Activated CD4-positive, alpha-beta T cell treated with anti-CD3 and anti-CD28 coated beads, Interleukin-2, amount 10 ng/mL, durations not matched to agents 24 days and 14 days (primary cell): ENCODE results near the gene GMPR. TPM values are rescaled to one million over a fixed set of nuclear protein-coding genes. Genes with fewer than 3 reads are reported as not detected.

Experiments
- DNase-seq: peaks from one replicate; pipeline ENCODE4 v3.0.0; 2022
- H3K27ac Mint-ChIP-seq: one replicate; pipeline ENCODE4 v1.8.0; 2022; ENCODE audit warnings: mild to moderate bottlenecking, mixed read lengths
- H3K27me3 Mint-ChIP-seq: one replicate; pipeline ENCODE4 v1.8.0; 2022; ENCODE audit warnings: mixed read lengths
- H3K36me3 Mint-ChIP-seq: one replicate; pipeline ENCODE4 v1.8.0; 2022; ENCODE audit warnings: low read depth, mild to moderate bottlenecking, mixed read lengths
- H3K4me1 Mint-ChIP-seq: one replicate; pipeline ENCODE4 v1.8.0; 2021; ENCODE audit warnings: mixed read lengths
- H3K4me3 Mint-ChIP-seq: one replicate; pipeline ENCODE4 v1.8.0; 2022; ENCODE audit warnings: mild to moderate bottlenecking, moderate library complexity, mixed read lengths
- H3K9me3 Mint-ChIP-seq: one replicate; pipeline ENCODE4 v1.8.0; 2021; ENCODE audit warnings: mixed read lengths
- intact Hi-C: fragments of 100-400 bp; cut with micrococcal nuclease; formaldehyde crosslinking; loops from one replicate; pipeline ENCODE4 v1.15.1; 2023
- total RNA-seq: library from RNA; stranded (reverse); gene quantifications from 2 replicates; pipeline ENCODE4 v1.2.3, GENCODE V29; 2022

GMPR gene
- total RNA-seq, 1 donor from 2014 or later, result 1.0 TPM

DNA sequence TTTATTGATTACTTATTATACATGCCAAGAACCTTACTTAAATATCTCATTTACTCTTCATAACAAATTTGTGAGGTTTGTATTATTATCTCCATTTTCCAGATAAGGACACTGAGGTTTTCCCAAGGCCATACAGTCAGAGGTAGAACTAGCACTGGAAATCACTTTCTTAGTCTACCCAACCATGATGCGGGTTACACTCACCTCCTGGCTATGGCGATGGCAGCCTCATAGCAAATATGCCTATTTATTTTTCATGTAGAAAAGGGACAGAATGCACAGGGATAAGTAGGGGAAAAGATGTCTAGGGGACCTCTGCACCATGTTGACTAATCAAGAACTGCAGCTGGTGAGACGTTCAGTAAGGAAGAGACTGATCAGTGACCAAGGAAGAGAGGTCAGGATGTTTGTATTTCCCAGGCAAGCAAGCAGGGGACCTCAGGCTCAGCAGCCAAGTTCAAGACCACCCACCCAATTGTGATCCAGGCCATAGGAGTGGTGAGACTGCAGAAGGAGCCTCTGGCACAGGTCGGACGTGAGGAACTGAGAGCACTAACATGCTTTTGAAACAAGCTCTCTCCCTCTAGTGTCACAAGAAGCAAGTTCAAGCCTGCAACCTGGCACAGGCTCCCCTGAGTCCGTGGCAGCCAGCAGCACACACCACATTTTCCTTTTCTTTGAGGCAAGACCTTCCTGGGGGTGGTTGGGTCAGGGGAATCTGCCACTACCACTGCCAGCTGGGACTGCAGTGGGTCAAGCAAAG lies 97.8 kb downstream of the GMPR start:
- Mint-ChIP-seq H3K27me3 (no peaks in the 10 kb centered on the region), H3K4me1 (peaks cover 6% of the 10 kb centered on the region), H3K4me3 (no peak overlapping the region), H3K36me3 (peaks cover 7% of the 10 kb centered on the region), H3K9me3 (no peaks in the 10 kb centered on the region), H3K27ac (no peak overlapping the region)
- no peak for DNase-seq
- intact Hi-C loops, result no loop called here

DNA sequence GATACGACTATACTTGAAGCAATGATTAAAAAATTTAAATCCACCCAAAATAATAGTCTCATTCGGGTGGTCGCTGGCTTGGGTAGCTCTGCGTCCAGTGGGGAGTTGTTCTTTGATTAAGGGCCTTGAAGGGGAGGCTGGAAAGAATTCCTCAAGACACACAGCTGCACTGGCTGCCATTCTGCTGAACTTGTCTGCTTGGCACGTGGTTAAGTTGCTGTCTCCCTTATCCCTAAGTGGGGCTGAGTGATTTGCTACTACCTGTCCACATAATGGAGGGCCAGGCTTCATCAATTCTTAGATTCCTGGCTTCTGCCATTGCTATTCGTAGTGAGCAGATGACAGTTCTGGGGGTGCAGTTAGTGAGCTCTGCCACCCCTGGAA lies 98.5 kb downstream of the GMPR start:
- Mint-ChIP-seq H3K27me3 (no peaks in the 10 kb centered on the region), H3K36me3 (peaks cover 7% of the 10 kb centered on the region), H3K4me1 (peaks cover 6% of the 10 kb centered on the region), H3K27ac (no peak overlapping the region), H3K4me3 (no peak overlapping the region), H3K9me3 (no peaks in the 10 kb centered on the region)
- no peak for DNase-seq
- intact Hi-C loops, result no loop called here

DNA sequence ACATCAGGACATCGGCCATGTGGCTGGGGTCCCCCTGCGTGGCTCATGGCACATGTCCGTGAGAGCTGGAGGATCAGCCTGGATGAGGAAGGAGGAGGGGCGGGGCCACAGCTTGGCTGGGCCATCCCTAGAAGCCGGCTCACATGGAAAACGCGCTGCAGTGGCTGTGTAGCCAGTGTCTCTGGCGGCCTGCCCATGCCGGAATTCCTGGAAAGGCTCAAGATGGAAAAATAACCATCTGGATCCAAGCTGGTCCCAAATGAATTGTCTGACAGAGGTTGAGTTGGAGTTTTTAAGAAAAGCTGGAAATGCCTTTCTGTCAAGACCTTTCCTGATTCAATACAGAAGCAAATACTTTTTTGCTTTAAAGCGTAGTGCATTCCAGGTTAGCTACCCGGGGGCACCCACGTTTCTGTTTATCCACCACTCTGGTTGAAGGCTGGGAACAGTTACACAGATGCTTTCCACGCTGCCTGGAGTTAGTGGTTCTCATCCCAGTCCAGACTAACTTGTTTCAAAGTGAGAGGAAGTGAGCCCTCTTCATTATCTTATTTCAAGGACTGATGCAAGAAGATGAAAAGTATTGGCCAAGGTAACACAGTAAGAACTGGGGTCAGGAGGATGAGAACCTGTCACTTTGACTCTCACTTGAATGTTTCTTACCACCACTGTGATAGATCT lies 99.0 kb downstream of the GMPR start:
- intact Hi-C loops, result no loop called here
- no peaks in the 10 kb centered on the region for H3K9me3 Mint-ChIP-seq
- H3K4me1 Mint-ChIP-seq, result peaks cover 6% of the 10 kb centered on the region

DNA sequence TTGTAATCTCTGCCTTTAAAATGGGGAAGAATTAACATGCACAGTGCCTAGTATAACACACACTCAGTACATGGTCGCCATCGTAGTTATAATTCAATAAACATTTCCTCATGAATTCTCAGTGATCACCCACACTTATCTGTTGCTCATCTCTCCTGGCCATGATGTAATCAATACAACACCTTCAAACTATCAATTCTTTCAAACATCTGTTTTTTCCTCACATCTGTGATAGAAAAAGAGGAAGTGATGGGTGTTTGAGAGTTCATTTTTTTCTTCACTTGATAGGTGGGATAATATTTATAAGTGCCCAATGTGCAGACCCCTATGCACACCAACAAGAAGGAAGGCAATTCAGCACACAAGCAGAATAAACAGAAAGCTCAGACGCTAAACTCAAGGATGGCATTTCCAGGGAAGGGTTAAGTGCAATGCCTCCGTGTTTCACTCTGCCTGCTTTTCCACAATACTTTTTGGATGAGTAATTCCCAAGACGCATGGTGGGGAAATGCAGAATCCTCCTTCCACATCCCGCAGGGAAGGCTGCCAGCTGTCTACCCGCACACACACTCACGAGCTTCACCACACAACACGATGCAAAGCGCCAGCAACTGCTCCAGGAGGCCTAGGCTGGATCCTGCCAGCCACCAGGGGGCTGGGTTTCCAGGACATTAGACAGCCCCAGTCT lies 100.3 kb downstream of the GMPR start:
- Mint-ChIP-seq H3K9me3 (no peaks in the 10 kb centered on the region), H3K4me1 (peaks cover 9% of the 10 kb centered on the region), H3K27ac (no peak overlapping the region), H3K27me3 (no peaks in the 10 kb centered on the region), H3K4me3 (no peak overlapping the region), H3K36me3 (peaks cover 7% of the 10 kb centered on the region)
- intact Hi-C loops, result no loop called here
- DNase-seq, result no peak

More for the DNA sequence above, 99.0 kb downstream of the GMPR start:
- Mint-ChIP-seq H3K4me3 (no peak overlapping the region), H3K36me3 (peaks cover 7% of the 10 kb centered on the region), H3K27ac (no peak overlapping the region), H3K27me3 (no peaks in the 10 kb centered on the region)
- no peak for DNase-seq

DNA sequence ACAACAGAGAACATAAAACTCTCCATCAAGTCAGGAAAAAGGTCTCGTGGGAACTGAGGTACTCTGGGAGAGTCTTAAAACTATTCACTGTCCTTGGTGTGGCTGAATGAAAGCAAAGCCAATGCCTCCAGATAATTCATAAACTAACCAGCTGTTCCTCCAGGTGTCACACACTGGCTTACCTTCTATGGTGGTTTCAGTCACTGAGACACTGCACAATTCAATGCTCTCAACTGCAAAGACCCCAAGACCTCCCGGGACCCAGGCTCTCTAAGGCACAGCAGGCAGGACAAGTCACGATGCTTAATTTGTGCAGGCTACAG lies 100.8 kb downstream of the GMPR start:
- no peak overlapping the region for H3K4me3 Mint-ChIP-seq
- H3K27ac Mint-ChIP-seq, result no peak overlapping the region
- peaks cover 13% of the 10 kb centered on the region for H3K4me1 Mint-ChIP-seq
- H3K9me3 Mint-ChIP-seq, result no peaks in the 10 kb centered on the region
- no peak for DNase-seq
- intact Hi-C loops, result no loop called here
- peaks cover 8% of the 10 kb centered on the region for H3K36me3 Mint-ChIP-seq
- H3K27me3 Mint-ChIP-seq, result no peaks in the 10 kb centered on the region

DNA sequence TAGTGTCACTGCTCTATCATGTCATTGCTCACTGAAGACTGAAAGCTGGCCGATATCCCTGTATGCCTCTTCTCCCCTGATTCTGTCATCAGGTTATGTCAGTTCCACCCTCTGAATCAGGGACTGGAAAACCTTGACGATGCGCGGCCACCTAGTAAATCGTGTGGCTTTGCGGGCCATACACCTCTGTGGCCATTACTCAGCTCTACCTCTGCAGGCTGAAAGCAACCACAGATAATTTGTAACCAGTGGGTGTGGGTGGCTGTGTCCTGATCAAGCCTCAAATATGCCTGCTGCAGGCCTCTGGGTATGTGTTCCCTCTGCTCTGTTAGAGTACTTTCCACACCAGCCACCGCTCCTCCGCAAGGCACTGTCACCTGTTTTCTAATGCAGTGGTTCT lies 105.2 kb downstream of the GMPR start:
- peaks cover 11% of the 10 kb centered on the region for H3K4me1 Mint-ChIP-seq
- intact Hi-C loops, result no loop called here
- H3K27ac Mint-ChIP-seq, result no peak overlapping the region
- peaks cover 3% of the 10 kb centered on the region for H3K36me3 Mint-ChIP-seq
- DNase-seq, result no peak
- H3K9me3 Mint-ChIP-seq, result no peaks in the 10 kb centered on the region
- H3K4me3 Mint-ChIP-seq, result no peak overlapping the region
- no peaks in the 10 kb centered on the region for H3K27me3 Mint-ChIP-seq

DNA sequence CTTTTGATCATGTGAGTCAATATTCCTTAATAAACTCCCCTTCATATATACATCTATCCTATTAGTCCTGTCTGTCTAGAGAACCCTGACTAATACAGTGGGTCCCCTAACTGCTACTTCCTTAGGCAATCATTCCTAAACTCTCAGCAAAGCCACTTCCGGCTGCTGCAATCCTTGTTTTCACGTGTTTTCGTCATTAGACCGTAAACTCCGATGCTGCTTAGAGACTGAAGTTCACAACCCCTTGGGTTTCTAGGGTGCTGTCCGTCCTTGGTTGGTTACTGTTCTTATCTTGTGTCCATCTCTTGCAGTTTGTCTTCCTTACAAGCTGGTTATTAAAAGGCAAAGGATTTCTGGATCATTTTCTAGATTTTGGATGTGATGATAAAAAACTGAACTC lies 106.4 kb downstream of the GMPR start:
- no peaks in the 10 kb centered on the region for H3K27me3 Mint-ChIP-seq

More for the DNA sequence above, 106.4 kb downstream of the GMPR start:
- Mint-ChIP-seq H3K36me3 (peaks cover 3% of the 10 kb centered on the region), H3K9me3 (no peaks in the 10 kb centered on the region), H3K27ac (no peak overlapping the region), H3K4me1 (peaks cover 9% of the 10 kb centered on the region), H3K4me3 (no peak overlapping the region)
- DNase-seq, result no peak
- intact Hi-C loops, result no loop called here

Other genes with a start within 250 kb of the GMPR start
- gene MYLIP, start 109.5 kb upstream of the GMPR start, total RNA-seq, result 18.3 and 18.5 TPM in 2 replicates